RWPE1 (cell line): ENCODE measurements around the gene SLC27A4.
"Not testable (repeated sequence)": the region's sequence is repeated elsewhere in the genome, so short reads cannot be mapped to it uniquely, and the experiment has no call there.

ENCODE experiments used
- CTCF ChIA-PET: fragments of 350-600 bp; sonication (Branson Sonifier 250); formaldehyde crosslinking; extraction: SDS; loops from one replicate; lab custom pipeline; 2021; lab: Yijun Ruan, JAX
- POLR2A ChIA-PET: fragments of 400-600 bp; formaldehyde crosslinking; extraction: SDS; loops from one replicate; lab custom pipeline; 2020; ENCODE audit warnings: antibody characterized with exemption; ENCODE audit not compliant: low non-redundant PET; lab: Yijun Ruan, JAX
- DNase-seq: peaks from one replicate; pipeline ENCODE4 v3.0.0; 2012; ENCODE audit warnings: low spot score
- H3K27ac ChIP-seq: fragments of 450-650 bp; 2 replicates; pipeline ENCODE4 v1.5.1; 2017
- CTCF ChIP-seq: fragments of 450-650 bp; conservative IDR thresholded peaks from 2 replicates; pipeline ENCODE4 v1.5.1; 2017; ENCODE audit warnings: low read depth, mild to moderate bottlenecking

The SLC27A4 gene

DNA sequence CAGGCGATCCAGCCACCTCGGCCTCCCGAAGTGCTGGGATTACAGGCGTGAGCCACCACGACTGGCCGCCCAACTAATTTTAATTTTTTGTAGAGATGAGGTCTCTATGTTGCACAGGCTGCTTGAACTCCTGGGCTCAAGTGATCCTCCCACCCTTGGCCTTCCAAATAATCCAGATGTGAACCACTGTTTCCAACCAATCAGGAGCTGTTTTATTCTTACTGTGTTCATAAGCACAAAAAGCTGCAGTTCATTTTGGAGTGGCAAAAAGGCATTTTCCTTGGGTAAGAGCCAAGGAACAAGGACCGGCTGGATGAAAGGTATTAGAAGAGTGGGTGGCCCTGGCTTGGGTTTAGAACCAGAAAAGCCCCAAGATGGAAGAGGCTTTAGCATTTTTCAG lies 5.2 kb upstream of the SLC27A4 start:
- TF ChIP-seq CTCF, result no peak
- DNase-seq, result no peak
- CTCF ChIA-PET, result interaction anchor here (0.6 kb wide), 1 partner anchor 86 kb away, joined by 4 read pairs; no protein-coding TSS in a partner anchor
- POLR2A ChIA-PET, result no interaction called here
- peak overlapping the region; percentile 36 for H3K27ac ChIP-seq

GRCh38 chr9:128335914-128336313 lies 4.4 kb upstream of the SLC27A4 start:
- POLR2A ChIA-PET, result interaction anchor here (0.5 to 1.5 kb wide), 2 partner anchors 60 to 731 kb away, joined by 4 to 10 read pairs; partner anchors contain the start of genes GOLGA2 and SWI5
- peak overlapping the region; percentile 15 for H3K27ac ChIP-seq
- CTCF ChIA-PET, result interaction anchor here (0.7 to 1.2 kb wide), 2 partner anchors 26 to 47 kb away, joined by 3 read pairs; no protein-coding TSS in a partner anchor
- DNase-seq, result no peak
- no peak for TF ChIP-seq CTCF

GRCh38 chr9:128337936-128338335 lies 2.4 kb upstream of the SLC27A4 start:
- ChIA-PET CTCF (no interaction called here), POLR2A (interaction anchor here (0.7 kb wide), 1 partner anchor 116 kb away, joined by 4 read pairs; no protein-coding TSS in a partner anchor)
- no peak for DNase-seq
- H3K27ac ChIP-seq, result peak overlapping the region; percentile 3; the same call in 1 of the 2 replicates
- no peak for TF ChIP-seq CTCF

GRCh38 chr9:128338852-128339614 lies 1.3 kb upstream of the SLC27A4 start:
- POLR2A ChIA-PET, result interaction anchor here (0.6 kb wide), 2 partner anchors 9 to 23 kb away, joined by 3 to 5 read pairs; no protein-coding TSS in a partner anchor

DNA sequence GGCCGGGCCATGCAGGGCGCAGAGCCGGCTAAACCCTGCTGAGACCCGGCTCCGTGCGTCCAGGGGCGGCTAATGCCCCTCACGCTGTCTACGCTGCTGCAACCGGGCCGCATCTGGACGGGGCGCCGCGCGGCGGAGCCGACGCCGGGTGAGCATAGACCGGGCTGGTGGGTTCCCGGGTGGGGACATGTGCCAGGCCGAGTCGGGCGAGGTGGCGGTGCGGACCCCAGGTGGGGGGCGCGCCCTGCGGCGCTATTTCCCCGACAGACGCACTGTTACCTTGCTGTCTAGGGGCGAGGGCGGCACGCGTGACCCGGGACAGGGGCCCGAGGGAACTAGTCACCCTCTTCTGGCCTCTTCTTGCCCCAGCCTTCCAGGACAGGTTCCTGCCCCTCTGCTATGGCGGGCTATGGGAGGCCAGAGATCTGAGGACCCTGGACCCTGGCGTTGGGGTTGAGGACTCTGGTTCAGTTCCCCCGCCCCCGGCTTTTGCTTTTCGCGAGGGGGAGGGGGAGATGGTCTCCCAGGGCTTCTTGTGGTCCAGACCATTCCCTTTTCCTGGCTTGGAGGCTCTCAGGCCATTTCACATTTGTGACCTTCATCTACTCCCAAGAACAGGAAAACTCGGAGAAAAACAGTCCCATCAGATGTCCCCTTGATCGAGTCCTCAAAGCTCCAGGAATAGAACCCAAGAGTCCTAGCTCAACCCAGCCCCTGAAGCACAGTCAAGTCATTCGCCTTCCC lies 536 bp downstream of the SLC27A4 start:
- POLR2A ChIA-PET, result no interaction called here
- peak; percentile 48 for DNase-seq
- TF ChIP-seq CTCF, result no peak
- CTCF ChIA-PET, result interaction anchor here (0.6 to 2.0 kb wide), 30 partner anchors 8 to 822 kb away, joined by 3 to 48 read pairs (median 5); partner anchors contain the start of genes GOLGA2, SWI5 and URM1
- H3K27ac ChIP-seq, result peak overlapping the region; percentile 86

More at GRCh38 chr9:128338852-128339614, 1.3 kb upstream of the SLC27A4 start:
- DNase-seq, CTCF ChIA-PET: not testable (repeated sequence)
- peak overlapping the region; percentile 86 for H3K27ac ChIP-seq

- ChIA-PET POLR2A (no interaction called here), CTCF (interaction anchor here (0.6 to 2.0 kb wide), 35 partner anchors 8 to 823 kb away, joined by 3 to 48 read pairs (median 5); partner anchors contain the start of genes GOLGA2, SWI5 and URM1)
- peak; percentile 94 for DNase-seq
- H3K27ac ChIP-seq, result peak overlapping the region; percentile 86
- peak; percentile 98 for TF ChIP-seq CTCF
These were observed 1.1 kb downstream of the SLC27A4 start for GRCh38 chr9:128341435-128341849.
